ENCODE data around the gene RFK.

RFK gene

DNA sequence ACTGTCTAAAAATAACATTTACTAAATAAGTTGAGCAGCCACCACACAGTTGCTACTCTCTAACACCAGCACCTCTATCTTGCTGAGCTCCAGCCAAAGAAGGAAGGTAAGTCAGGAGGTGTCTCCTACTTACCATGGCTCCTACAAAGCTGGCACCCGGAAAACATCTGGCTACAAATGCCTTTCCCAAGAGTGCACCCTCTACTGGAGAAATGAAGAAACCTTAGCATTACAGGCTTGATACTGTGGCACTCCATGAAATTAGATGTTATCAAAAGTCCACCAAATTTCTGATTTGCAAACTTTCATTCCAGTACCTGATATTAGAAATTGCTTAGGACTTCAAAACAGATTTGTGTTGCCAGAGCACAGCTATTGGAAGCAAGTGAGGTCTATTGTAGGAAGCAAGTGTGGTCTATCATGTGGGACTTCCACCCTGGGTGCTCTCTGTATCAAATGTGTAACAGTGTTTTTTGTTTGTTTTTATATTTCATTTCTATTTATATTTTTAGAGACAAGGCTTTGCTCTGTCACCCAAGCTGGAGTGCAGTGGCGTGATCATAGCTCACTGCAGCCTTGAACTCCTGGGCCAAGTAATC, 25.7 kb upstream of the RFK start:
- Histone ChIP-seq H3K27ac (no peak overlapping the region), H3K4me3 (no peak overlapping the region)
- no peak for TF ChIP-seq CTCF (IDR thresholded peaks at IDR 0.05)
- DNase-seq (ENCODE audit: low spot score), result no peak

GRCh38 chr9:76417394-76417793, 23.2 kb upstream of the RFK start:
- DNase-seq (ENCODE audit: low spot score), result no peak
- H3K27ac ChIP-seq, result no peak overlapping the region
- no peak overlapping the region for H3K4me3 ChIP-seq
- no peak for TF ChIP-seq CTCF (IDR thresholded peaks at IDR 0.05)

- no peak for TF ChIP-seq CTCF (IDR thresholded peaks at IDR 0.05)
- no peak for DNase-seq (ENCODE audit: low spot score)
- no peak overlapping the region for H3K27ac ChIP-seq
- no peak overlapping the region for H3K4me3 ChIP-seq
Observed at GRCh38 chr9:76415731-76416130, 21.5 kb upstream of the RFK start.

GRCh38 chr9:76415154-76415553, 20.9 kb upstream of the RFK start:
- TF ChIP-seq CTCF (IDR thresholded peaks at IDR 0.05), result no peak
- DNase-seq (ENCODE audit: low spot score), result no peak
- H3K4me3 ChIP-seq, result no peak overlapping the region
- no peak overlapping the region for H3K27ac ChIP-seq

GRCh38 chr9:76414661-76415060, 20.4 kb upstream of the RFK start:
- no peak overlapping the region for H3K4me3 ChIP-seq
- TF ChIP-seq CTCF (IDR thresholded peaks at IDR 0.05), result no peak
- no peak overlapping the region for H3K27ac ChIP-seq
- no peak for DNase-seq (ENCODE audit: low spot score)

DNA sequence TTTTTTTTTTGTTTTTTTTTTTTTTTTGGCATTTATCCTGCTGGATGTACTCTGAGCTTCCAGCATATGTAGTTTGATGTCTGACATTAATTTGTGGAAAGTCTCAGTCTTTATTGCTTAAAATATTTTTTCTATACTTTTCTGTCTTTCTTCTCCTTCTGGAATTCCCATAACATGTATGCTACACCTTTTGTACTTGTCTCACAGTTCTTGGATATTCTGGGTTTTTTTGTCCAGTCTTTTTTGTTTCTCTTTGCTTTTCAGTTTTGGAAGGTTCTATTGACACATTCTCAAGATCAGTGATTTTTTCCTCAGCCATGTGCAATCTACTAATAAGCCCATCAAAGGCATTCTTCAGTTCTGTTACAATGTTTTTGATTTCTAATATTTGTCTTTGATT, 19.4 kb upstream of the RFK start:
- Histone ChIP-seq H3K4me3 (no peak overlapping the region), H3K27ac (no peak overlapping the region)
- TF ChIP-seq CTCF (IDR thresholded peaks at IDR 0.05), result no peak
- DNase-seq (ENCODE audit: low spot score), result no peak

- DNase-seq (ENCODE audit: low spot score), result no peak
- Histone ChIP-seq H3K27ac (no peak overlapping the region), H3K4me3 (no peak overlapping the region)
- TF ChIP-seq CTCF (IDR thresholded peaks at IDR 0.05), result no peak
Observed at GRCh38 chr9:76412638-76413037, 18.4 kb upstream of the RFK start.
